GM12891 (cell line): ENCODE data around the gene DCUN1D1.

Experiments used
- POLR2A ChIP-seq: IDR thresholded peaks from 2 replicates; pipeline ENCODE4 v1.6.1; 2011; ENCODE audit warnings: low read depth, low read length, control low read depth
- TAF1 ChIP-seq: IDR thresholded peaks from 2 replicates; pipeline ENCODE4 v1.6.1; 2011; ENCODE audit warnings: low read depth, low read length, control low read depth

GRCh38 chr3:182925330-182925943 lies 54.9 kb downstream of the DCUN1D1 start:
- TF ChIP-seq TAF1 (no peak), POLR2A (peak; percentile 42; the same call in 1 of the 2 replicates)
